Right renal pelvis (tissue), 4 donors: ENCODE results near the gene LASP1NB. TPM values are rescaled to one million over a fixed set of nuclear protein-coding genes. Genes with fewer than 3 reads are reported as not detected.
"Not testable (repeated sequence)": the region's sequence is repeated elsewhere in the genome, so short reads cannot be mapped to it uniquely, and the experiment has no call there.

ENCODE experiments used
- DNase-seq, 4 donors: peaks; one replicate each; pipeline ENCODE4 v3.0.0-alpha.2; 2013; ENCODE audit warnings: low read depth in 4 of 4, low spot score in 3 of 4, missing footprints in 1 of 4
- polyA plus RNA-seq, 4 donors: library from polyadenylated mRNA; unstranded; fragments of 120-200 nt; gene quantifications; one replicate each; pipeline ENCODE4 v1.2.1, GENCODE V29; 2013; ENCODE audit not compliant: insufficient read length in 4 of 4

LASP1NB gene

DNA sequence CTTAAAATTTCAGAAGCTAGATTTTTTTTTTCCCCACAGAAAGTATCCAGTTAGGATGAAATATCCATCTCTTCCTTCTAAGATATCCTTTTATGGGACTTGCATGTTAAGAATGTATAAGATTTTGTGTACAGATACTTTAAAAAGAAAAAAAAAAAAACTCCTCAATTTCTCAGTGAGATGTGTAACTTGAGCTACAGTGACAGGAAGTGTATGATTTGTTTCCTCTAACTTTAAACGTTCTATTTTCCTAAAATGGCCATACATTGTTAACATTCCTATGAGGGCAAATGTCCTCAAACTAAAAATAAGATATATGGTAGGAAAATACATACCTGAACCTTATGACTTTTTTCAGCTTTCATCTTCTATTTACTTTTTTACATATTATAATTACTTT, 32.9 kb downstream of the LASP1NB start:
- DNase-seq: no peak

DNA sequence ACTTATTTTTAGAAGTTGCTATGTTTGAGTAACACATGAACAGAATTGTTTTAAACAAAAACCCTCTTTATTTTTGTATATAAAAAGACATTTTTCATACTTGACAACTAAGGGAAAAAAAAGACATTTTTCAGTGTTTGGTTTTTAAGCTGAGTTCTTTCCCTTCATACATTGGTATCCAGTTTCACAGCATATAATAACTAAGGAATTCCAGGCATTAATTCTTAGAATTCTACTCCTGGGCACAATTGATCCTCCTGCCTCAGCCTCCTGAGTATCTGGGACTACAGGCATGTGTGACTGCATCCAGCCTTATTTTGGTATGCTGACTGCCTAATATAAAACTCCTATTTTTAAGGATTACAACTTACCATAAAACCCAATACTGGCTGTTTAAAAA, 33.3 kb downstream of the LASP1NB start:
- no peak for DNase-seq

DNA sequence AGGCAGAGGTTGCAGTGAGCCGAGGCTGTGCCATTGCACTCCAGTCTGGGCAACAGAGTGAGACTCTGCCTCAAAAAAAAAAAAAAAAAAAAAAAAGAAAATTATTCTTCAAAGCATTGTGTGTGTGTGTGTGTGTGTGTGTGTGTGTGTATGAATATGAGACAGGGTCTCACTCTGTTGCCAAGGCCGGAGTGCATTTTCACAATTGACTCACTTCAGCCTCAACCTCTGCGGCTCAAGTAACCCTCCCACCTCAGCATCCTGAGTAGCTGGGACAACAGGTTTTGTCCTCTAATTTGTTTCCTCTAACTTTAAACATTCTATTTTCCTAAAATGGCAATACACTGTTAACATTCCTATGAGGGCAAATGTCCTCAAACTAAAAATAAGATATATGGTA, 34.1 kb downstream of the LASP1NB start:
- no peak for DNase-seq

DNA sequence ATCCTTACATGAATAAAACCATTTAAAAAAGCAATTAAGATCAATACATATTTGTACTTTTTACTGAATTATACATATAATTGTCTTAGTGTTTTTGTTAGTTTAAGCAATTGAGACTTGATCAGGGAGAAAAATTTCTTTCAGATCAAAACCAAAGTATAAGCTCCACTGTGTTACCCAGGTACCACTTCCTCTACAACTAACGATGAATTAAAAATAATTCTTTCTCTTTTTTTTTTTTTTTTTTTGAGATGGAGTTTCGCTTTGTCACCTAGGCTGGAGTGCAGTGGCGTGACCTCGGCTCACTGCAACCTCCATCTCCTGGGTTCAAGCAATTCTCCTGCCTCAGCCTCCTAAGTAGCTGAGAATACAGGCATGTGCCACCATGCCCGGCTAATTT, 35.0 kb downstream of the LASP1NB start:
- no peak for DNase-seq

DNA sequence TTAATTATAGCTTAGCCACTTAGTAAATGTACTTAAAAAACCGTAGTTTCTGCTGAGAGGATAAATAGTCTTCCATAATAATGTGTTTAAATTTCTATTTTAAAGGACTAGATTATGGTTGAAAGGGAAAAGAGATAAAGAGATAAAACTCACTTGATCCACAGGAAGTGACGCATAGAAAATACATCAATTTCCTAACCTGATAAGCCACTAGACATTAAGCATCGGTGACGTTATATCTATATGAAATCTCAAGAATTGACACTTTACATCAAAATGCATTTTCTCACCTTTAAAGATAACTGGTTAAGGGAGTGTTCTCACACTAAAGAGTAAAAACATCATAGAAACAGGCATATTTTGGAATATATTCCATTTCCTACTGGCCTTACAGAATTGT, 36.0 kb downstream of the LASP1NB start:
- no peak for DNase-seq

DNA sequence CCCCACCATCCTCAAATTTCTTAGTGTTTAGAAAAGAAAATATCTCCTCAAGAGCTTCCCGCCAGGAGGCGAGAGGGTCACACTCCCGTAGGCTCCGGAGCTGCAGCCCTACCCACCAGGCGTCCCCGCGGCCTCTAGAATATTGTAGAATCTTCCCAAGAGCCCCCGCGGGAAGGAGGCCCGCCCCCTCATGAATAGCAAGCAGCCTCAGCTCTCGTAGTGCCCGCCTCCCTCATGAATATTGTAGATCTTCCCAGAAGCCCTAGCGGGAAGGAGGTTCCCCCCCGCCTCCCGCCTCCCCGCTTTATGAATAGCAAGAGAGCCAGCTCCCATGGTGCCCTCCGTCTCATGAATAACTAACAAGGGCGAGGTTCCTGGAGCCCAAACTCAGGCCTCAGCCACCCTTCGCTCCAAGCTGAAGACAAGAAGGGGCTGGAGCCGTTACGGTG, 41.9 kb downstream of the LASP1NB start, which contains the start of gene FBXO47:
Gene FBXO47, minus strand, starts transcription at position 114 of the 449 bp plus-strand sequence. CDS start 4,378 bp downstream, outside the sequence.
- peak; percentile 70 to 90 (median 86) for DNase-seq

DNA sequence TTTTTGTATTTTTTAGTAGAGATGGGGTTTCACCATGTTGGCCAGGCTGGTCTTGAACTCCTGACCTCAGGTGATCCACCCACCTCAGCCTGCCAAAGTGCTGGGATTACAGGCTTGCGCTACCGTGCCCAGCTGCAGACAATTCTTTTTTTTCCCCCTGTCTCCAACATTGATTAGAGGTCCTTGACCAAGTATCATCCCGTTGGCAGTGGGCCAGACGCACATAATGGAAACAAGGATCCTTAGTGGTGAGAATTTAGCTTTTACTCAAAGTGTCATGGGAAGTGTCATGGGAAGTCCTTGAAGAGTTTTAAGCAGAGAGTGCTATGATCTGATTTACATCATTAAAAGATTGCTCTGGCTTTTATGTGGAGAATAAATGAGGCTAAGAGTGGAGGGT, 43.9 kb downstream of the LASP1NB start:
- no peak for DNase-seq

DNA sequence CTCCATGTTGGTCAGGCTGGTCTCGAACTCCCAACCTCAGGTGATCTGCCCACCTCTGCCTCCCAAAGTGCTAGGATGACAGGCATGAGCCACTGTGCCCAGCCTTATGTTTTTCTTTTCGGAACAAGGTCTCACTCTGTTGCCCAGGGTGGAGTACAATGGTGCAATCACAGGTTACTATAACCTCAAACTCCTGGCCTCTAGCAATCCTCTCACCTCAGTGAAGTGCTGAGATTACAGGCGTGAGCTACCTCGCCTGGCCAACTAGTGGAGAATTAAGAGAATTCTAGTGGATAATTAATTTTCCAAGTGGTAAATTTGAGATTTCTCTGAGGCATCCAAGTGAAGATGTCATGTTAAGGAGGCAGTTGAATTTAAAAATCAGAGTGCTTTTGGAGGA, 44.7 kb downstream of the LASP1NB start:
- DNase-seq: no peak

DNA sequence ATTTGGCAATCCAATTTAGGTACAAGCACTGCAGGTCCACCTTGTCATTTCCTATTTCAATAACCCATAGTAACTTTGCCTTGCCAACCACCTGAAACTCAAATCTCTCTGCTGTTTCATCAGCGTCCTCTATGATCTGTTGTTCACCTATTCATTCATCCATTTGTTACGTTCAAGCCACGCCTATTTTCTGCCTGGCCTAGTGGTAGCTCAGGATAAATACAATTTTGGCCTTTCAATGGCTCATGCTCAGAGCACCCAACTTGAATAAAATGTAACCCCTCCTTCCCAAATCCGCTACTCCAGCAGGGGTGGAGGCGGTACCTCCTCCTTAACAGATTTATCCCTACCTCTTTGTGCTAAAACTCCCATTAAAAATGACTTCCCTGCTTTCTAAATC, 45.4 kb downstream of the LASP1NB start:
- no peak for DNase-seq

DNA sequence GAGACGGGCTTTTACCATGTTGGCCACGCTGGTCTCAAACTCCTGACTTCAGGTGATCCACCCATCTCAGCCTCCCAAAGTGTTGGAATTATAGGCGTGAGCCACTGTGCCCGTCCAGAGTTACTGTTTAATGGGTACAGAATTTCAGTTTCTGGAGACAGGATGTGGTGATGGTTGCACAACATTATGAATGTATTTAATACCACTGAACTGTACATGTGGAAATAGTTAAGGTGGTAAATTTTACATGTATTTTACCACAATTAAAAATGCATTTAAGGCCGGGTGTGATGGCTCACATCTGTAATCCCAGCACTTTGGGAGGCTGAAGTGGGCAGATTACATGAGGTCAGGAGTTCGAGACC, 50.8 kb downstream of the LASP1NB start:
- DNase-seq: not testable (repeated sequence)

DNA sequence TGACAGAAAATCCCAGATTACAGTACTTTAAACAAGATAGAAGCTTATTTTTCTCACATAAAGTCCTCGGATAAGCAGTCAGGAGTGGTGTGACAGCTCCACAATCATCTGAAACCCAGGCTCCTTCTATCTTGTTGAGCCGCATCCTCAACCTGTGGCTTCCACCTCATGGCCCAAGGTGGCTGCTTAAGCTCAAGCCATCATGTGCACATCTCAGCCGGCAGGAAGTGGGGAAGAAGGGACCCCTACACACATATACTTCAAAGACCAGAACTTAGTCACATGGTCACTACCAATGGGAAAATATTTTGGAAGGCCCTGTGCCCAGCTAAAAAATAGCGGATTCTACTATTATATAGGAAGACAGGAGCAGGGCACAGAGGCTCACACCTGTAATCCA, 52.8 kb downstream of the LASP1NB start:
- no peak for DNase-seq

Other genes with a start within 250 kb of the LASP1NB start
- gene MLLT6, start 220.3 kb upstream of the LASP1NB start, polyA plus RNA-seq: 10 to 100 TPM; 85.2 to 96.4 (median 86.6) TPM
- gene CISD3, start 195.3 kb upstream of the LASP1NB start, polyA plus RNA-seq: 10 to 100 TPM; 11.5 to 17.2 (median 13.0) TPM
- gene PCGF2, start 177.3 kb upstream of the LASP1NB start, polyA plus RNA-seq: 10 to 100 TPM; 74.4 to 87.1 (median 80.5) TPM
- gene PSMB3, start 172.9 kb upstream of the LASP1NB start, polyA plus RNA-seq: 100 to 1,000 TPM; 114 to 135 (median 122) TPM
- gene PIP4K2B, start 126.1 kb upstream of the LASP1NB start, polyA plus RNA-seq: 10 to 100 TPM; 74.1 to 84.5 (median 81.9) TPM
- gene CWC25, start 100.3 kb upstream of the LASP1NB start, polyA plus RNA-seq: 10 to 100 TPM; 22.4 to 27.4 (median 25.4) TPM
- gene RPL23, start 71.9 kb upstream of the LASP1NB start, polyA plus RNA-seq: 1,000 to 10,000 TPM; 2,607 to 2,868 (median 2,690) TPM
- gene LASP1, start 55.6 kb upstream of the LASP1NB start, polyA plus RNA-seq: 100 to 1,000 TPM; 147 to 158 (median 151) TPM
- not detected for gene FBXO47, start 41.8 kb downstream of the LASP1NB start, polyA plus RNA-seq
- 1 to 10 TPM; 5.4 to 7.5 (median 6.3) TPM for gene PLXDC1, start 226.0 kb downstream of the LASP1NB start, polyA plus RNA-seq
- under 1 TPM in 2 of 4 donors, not detected in 2; 0.29 to 0.32 TPM for gene ARL5C, start 240.5 kb downstream of the LASP1NB start, polyA plus RNA-seq